ENCODE results near the gene ECI2. TPM values are rescaled to one million over a fixed set of nuclear protein-coding genes. Genes with fewer than 3 reads are reported as not detected.

Gene ECI2
- total and polyA plus RNA-seq, 2 of the 13 experiments (the other 11 are each of a cell fraction or from before 2014, with no cell fraction given), result 78.5 to 228 TPM

DNA sequence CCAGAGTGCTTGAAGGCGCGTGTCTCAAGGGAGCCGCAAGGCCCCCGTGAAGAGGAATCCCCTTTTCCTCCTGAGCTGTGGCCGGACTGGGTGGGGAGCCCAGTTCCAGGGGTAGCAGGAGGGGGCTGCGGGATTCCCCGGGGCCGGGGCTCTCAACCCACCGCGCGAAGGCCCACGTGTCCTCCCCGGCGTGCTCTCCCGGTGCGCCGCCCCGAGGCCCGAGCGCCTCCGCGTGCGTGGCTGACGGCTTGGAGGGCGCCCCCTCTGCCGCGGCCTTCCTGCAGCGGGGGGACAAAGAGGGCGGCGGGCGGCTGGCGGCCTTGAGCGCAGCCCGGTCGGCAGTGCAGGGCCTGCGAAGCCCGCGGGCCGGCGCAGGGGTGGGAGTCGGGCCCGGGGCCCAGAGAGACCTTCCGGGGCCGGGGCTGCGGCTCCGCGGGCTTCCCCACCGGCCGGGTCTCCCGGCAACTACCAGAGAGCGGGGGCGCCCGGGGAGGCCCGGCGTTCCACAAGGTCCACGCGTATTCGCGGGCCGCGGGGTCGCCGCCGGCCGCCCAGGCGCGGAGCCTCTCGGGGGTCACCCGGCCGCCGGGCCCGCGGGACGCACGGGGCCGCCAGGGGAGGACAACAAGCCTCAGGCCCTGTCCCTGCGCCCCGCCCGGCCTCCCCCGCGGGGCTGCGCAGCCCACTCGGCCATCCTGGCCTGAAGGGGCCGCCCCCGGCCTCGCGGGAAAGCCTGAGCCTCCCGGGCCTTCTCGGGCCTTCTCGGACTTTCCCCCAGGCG, 56.5 kb downstream of the ECI2 start, which contains the start of gene FAM217A (continued):
- TF ChIP-seq, protein P1, sequence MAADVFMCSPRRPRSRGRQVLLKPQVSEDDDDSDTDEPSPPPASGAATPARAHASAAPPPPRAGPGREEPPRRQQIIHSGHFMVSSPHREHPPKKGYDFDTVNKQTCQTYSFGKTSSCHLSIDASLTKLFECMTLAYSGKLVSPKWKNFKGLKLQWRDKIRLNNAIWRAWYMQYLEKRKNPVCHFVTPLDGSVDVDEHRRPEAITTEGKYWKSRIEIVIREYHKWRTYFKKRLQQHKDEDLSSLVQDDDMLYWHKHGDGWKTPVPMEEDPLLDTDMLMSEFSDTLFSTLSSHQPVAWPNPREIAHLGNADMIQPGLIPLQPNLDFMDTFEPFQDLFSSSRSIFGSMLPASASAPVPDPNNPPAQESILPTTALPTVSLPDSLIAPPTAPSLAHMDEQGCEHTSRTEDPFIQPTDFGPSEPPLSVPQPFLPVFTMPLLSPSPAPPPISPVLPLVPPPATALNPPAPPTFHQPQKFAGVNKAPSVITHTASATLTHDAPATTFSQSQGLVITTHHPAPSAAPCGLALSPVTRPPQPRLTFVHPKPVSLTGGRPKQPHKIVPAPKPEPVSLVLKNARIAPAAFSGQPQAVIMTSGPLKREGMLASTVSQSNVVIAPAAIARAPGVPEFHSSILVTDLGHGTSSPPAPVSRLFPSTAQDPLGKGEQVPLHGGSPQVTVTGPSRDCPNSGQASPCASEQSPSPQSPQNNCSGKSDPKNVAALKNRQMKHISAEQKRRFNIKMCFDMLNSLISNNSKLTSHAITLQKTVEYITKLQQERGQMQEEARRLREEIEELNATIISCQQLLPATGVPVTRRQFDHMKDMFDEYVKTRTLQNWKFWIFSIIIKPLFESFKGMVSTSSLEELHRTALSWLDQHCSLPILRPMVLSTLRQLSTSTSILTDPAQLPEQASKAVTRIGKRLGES (CRISPR knock-in tag; IDR thresholded peaks at IDR 0.05; ENCODE audit: borderline replicate concordance), result no peak
- TF ChIP-seq TOPORS (CRISPR knock-in tag; IDR thresholded peaks at IDR 0.05) (no peak), ZZZ3 (CRISPR knock-in tag; IDR thresholded peaks at IDR 0.05; ENCODE audit: borderline replicate concordance) (no peak), ATAD3A (CRISPR knock-in tag; IDR thresholded peaks at IDR 0.05) (no peak)

DNA sequence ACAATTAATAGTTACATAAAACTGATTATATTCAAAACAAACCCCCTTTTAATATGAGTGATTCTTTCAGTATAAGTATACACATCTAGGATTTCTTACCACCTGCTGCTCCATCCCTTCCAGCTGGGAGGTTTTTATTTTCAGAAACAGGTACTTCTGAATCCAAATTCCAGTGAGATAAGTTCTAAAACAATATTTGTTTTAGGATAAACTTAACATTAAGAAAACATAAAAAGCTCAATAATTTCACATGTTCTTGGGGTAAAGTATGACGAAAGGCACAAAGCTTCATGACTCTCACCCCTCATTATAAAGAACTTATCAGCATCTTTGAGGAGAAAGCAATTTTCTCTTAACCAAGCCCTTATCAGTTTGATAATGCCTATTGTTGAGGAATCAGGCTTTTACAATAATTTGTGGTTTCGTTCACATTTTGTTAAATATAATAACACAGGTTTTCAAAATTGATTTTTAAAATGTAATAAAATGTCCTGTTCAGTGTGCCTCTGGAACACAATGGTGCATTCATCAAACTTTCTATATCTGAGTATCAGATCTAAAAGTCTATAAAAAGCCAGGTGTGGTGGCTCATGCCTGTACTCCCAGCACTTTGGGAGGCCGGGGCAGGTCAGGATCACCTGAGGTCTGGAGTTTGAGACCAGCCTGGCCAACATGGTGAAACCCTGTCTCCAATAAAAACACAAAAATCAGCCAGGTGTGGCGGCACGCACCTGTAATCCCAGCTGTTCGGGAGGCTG, 60.7 kb downstream of the ECI2 start:
- Histone ChIP-seq H2AFZ (ENCODE audit: low read length) (no peak overlapping the region), H3K79me2 (ENCODE audit: insufficient read depth, low read length) (no peaks in the 10 kb centered on the region), H3K36me3 (replicated peaks in 1 of 2; ENCODE audit: control insufficient read depth in 1 of 2, insufficient read depth in 2 of 2, low read length in 2 of 2) (no peaks in the 10 kb centered on the region), H3K4me3 (replicated peaks in 1 of 3; ENCODE audit: insufficient read depth in 1 of 3, low read depth in 2 of 3, low read length in 3 of 3) (no peak overlapping the region), H3K9me3 (ENCODE audit: low read length) (no peaks in the 10 kb centered on the region), H3K27ac (ENCODE audit: extremely low read length, insufficient read depth, low read length) (no peak overlapping the region), H3K27me3 (ENCODE audit: control insufficient read depth in 1 of 2, insufficient read depth in 2 of 2, low read length in 2 of 2) (no peaks in the 10 kb centered on the region), H3K9ac (ENCODE audit: insufficient read depth, low read depth, low read length) (no peak overlapping the region), H4K20me1 (ENCODE audit: insufficient read depth, low read length) (no peaks in the 10 kb centered on the region), H3K4me2 (ENCODE audit: low read depth, low read length) (no peak overlapping the region), H3K4me1 (ENCODE audit: insufficient read depth, low read length) (peaks cover 25% of the 10 kb centered on the region)
- WGBS (ENCODE audit: low lambda C conversion rate), result 45% methylated on average over 6 of the region's 6 CpGs
- in situ Hi-C loops (cut with HindIII; ENCODE audit: extremely low pct_ligation_motif_present, low pct_unique_long_range_greater_than_20kb) (no loop called here), intact Hi-C loops (cut with micrococcal nuclease; ENCODE audit: unreplicated experiment) (loop anchor here (5.0 kb wide), 1 partner anchor 43 kb away; no protein-coding TSS in a partner anchor)
- ChIA-PET POLR2A (interaction anchor here (1.6 kb wide), 1 partner anchor 53 kb away, joined by 3 read pairs; a partner anchor contains a TSS), CTCF (ENCODE audit: low intra/inter-chr PET ratio, low total read pairs) (no interaction called here)
- no TSS peak for BruUV-seq (replicated peaks)
- no peak for FAIRE-seq
- no peak for ATAC-seq
- TF ChIP-seq ZNF792 (CRISPR knock-in tag; IDR thresholded peaks at IDR 0.05), result no peak
- no peak for TF ChIP-seq ZKSCAN1 (IDR thresholded peaks at IDR 0.05; ENCODE audit: low read length)
- TF ChIP-seq ADNP (CRISPR knock-in tag; IDR thresholded peaks at IDR 0.05), result no peak
- no peak for TF ChIP-seq ZNF431 (CRISPR knock-in tag; IDR thresholded peaks at IDR 0.05; ENCODE audit: borderline replicate concordance, low read depth)
- no peak for DNase-seq (ENCODE audit: low spot score)

All from HepG2 (cell line).